K562 (cell line): ENCODE results near the gene RTBDN. TPM values are rescaled to one million over a fixed set of nuclear protein-coding genes. Genes with fewer than 3 reads are reported as not detected.

ENCODE experiments used
- ATF2 ChIP-seq: sonication (generic); formaldehyde crosslinking; IDR thresholded peaks from 2 replicates; pipeline ENCODE4 v1.8.1; 2022; ENCODE audit warnings: missing genetic modification reagents
- BACH1 ChIP-seq: fragments of 200-800 bp; sonication (Bioruptor generic); IDR thresholded peaks from 2 replicates; pipeline ENCODE4 v1.6.1; 2016; ENCODE audit warnings: missing genetic modification characterization, missing compliant biosample characterization
- CC2D1A ChIP-seq: fragments of 450-650 bp; IDR thresholded peaks from 2 replicates; pipeline ENCODE4 v1.6.1; 2017; ENCODE audit warnings: mild to moderate bottlenecking
- CCAR2 ChIP-seq: fragments of 200-400 bp; formaldehyde crosslinking; IDR thresholded peaks from 2 replicates; pipeline ENCODE4 v1.6.1; 2017; ENCODE audit warnings: mild to moderate bottlenecking, low read depth, low read length
- DIDO1 ChIP-seq: fragments of 450-650 bp; IDR thresholded peaks from 2 replicates; pipeline ENCODE4 v1.6.1; 2016; ENCODE audit warnings: low read depth, missing biosample characterization, missing genetic modification characterization
- NR3C1 ChIP-seq: sonication (generic); formaldehyde crosslinking; IDR thresholded peaks from 2 replicates; pipeline ENCODE4 v1.8.1; 2022; ENCODE audit warnings: missing genetic modification reagents
- PCBP2 ChIP-seq: fragments of 200-400 bp; formaldehyde crosslinking; IDR thresholded peaks from 2 replicates; pipeline ENCODE4 v1.6.1; 2018; ENCODE audit warnings: low read length, low read depth, mild to moderate bottlenecking, moderate library complexity; ENCODE audit not compliant: poor library complexity, severe bottlenecking
- SAP30 ChIP-seq: fragments of 200-600 bp; sonication (generic); IDR thresholded peaks from 2 replicates; pipeline ENCODE4 v1.6.1; 2012; ENCODE audit warnings: borderline replicate concordance, low read depth, mild to moderate bottlenecking, moderate library complexity, low read length, control low read depth, inconsistent platforms; ENCODE audit not compliant: insufficient read depth, poor library complexity, severe bottlenecking
- SLC30A9 ChIP-seq: fragments of 250-450 bp; sonication (Bioruptor Pico); IDR thresholded peaks from 2 replicates; pipeline ENCODE4 v1.8.0; 2022; ENCODE audit warnings: mild to moderate bottlenecking, moderate library complexity
- TEAD4 ChIP-seq, 2 experiments: sonication (generic) in 1 of 2; formaldehyde crosslinking in 1 of 2; IDR thresholded peaks; 2 replicates each; pipeline versions ENCODE4 v1.6.1 to v1.8.0; 2012 to 2022; ENCODE audit warnings: borderline replicate concordance in 1 of 2, inconsistent platforms in 1 of 2, low read length in 1 of 2, mild to moderate bottlenecking in 1 of 2, missing genetic modification reagents in 1 of 2
- ZBTB34 ChIP-seq: fragments of 250-450 bp; sonication (Bioruptor Pico); IDR thresholded peaks from 2 replicates; pipeline ENCODE4 v1.8.0; 2021; ENCODE audit warnings: mild to moderate bottlenecking, moderate library complexity
- polyA plus RNA-seq, 8 experiments: library from polyadenylated mRNA; depleted of rRNA in 4 of 8; stranded (reverse) in 5 of 8; unstranded in 3 of 8; fragments of >200 nt; fragmentation: Nextera tagmentation in 2 of 8; fragmentation: Illumina TruSeq in 1 of 8; extraction: Ambion mirVana in 2 of 8; extraction: Trizol in 1 of 8; gene quantifications; 2 replicates each; pipeline versions ENCODE4 v1.2.1 to v1.2.3, GENCODE V29; 2011 to 2014; ENCODE audit warnings: inconsistent platforms in 1 of 8, missing spikeins in 1 of 8
- total RNA-seq, 7 experiments: library from RNA; depleted of rRNA in 6 of 7; stranded (reverse); fragments of >200 nt in 6 of 7; fragmentation: Illumina TruSeq in 2 of 7; extraction: Trizol in 2 of 7; gene quantifications; 2 replicates each; pipeline versions ENCODE4 v1.2.1 to v1.2.3, GENCODE V29; 2011 to 2021; ENCODE audit warnings: low replicate concordance in 1 of 7
- TF ChIP-seq, protein P1 (sequence below), 2 experiments: fragments of 450-650 bp; formaldehyde crosslinking in 1 of 2; IDR thresholded peaks; 2 replicates each; pipeline versions ENCODE4 v1.4.0 to v1.6.1; 2014 to 2020; ENCODE audit warnings: mild to moderate bottlenecking in 2 of 2, borderline replicate concordance in 1 of 2, low read depth in 1 of 2
- TF ChIP-seq, protein P2 (sequence below), 2 experiments: fragments of 450-650 bp; IDR thresholded peaks; 2 replicates each; pipeline ENCODE4 v1.6.1; 2016

RTBDN gene
- total and polyA plus RNA-seq, 9 of the 15 experiments (the other 6 are each of a cell fraction or from before 2014, with no cell fraction given) = 0.20 to 2.3 (median 0.72) TPM; not detected in 1

GRCh38 chr19:12791345-12792050, 42.9 kb downstream of the RTBDN start, which contains the start of gene JUNB (continued):
- TF ChIP-seq ATF2 = no peak
- peak; percentile 68 for TF ChIP-seq PCBP2
- no peak for TF ChIP-seq SLC30A9 (CRISPR knock-in tag)
- TF ChIP-seq CCAR2 = no peak
- TF ChIP-seq TEAD4 (IDR thresholded peaks at IDR 0.05; ENCODE audit: low read length) = no peak; the same call in 1 of the 2 replicates
- no peak for TF ChIP-seq TEAD4 (CRISPR knock-in tag; IDR thresholded peaks at IDR 0.05; ENCODE audit: borderline replicate concordance)
- no peak for TF ChIP-seq ZBTB34
- TF ChIP-seq SAP30 = peak; percentile 72
- TF ChIP-seq, protein P1, sequence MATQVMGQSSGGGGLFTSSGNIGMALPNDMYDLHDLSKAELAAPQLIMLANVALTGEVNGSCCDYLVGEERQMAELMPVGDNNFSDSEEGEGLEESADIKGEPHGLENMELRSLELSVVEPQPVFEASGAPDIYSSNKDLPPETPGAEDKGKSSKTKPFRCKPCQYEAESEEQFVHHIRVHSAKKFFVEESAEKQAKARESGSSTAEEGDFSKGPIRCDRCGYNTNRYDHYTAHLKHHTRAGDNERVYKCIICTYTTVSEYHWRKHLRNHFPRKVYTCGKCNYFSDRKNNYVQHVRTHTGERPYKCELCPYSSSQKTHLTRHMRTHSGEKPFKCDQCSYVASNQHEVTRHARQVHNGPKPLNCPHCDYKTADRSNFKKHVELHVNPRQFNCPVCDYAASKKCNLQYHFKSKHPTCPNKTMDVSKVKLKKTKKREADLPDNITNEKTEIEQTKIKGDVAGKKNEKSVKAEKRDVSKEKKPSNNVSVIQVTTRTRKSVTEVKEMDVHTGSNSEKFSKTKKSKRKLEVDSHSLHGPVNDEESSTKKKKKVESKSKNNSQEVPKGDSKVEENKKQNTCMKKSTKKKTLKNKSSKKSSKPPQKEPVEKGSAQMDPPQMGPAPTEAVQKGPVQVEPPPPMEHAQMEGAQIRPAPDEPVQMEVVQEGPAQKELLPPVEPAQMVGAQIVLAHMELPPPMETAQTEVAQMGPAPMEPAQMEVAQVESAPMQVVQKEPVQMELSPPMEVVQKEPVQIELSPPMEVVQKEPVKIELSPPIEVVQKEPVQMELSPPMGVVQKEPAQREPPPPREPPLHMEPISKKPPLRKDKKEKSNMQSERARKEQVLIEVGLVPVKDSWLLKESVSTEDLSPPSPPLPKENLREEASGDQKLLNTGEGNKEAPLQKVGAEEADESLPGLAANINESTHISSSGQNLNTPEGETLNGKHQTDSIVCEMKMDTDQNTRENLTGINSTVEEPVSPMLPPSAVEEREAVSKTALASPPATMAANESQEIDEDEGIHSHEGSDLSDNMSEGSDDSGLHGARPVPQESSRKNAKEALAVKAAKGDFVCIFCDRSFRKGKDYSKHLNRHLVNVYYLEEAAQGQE (IDR thresholded peaks at IDR 0.05; ENCODE audit: borderline replicate concordance) = no peak
- TF ChIP-seq, protein P1 (CRISPR knock-in tag; IDR thresholded peaks at IDR 0.05; ENCODE audit: low read depth) = peak; percentile 87
- TF ChIP-seq, protein P2, sequence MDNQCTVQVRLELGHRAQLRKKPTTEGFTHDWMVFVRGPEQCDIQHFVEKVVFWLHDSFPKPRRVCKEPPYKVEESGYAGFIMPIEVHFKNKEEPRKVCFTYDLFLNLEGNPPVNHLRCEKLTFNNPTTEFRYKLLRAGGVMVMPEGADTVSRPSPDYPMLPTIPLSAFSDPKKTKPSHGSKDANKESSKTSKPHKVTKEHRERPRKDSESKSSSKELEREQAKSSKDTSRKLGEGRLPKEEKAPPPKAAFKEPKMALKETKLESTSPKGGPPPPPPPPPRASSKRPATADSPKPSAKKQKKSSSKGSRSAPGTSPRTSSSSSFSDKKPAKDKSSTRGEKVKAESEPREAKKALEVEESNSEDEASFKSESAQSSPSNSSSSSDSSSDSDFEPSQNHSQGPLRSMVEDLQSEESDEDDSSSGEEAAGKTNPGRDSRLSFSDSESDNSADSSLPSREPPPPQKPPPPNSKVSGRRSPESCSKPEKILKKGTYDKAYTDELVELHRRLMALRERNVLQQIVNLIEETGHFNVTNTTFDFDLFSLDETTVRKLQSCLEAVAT (IDR thresholded peaks at IDR 0.05) = peak; percentile 81 to 84; a peak in 3 of 4 replicates
- TF ChIP-seq NR3C1 = peak; percentile 83; the same call in 1 of the 2 replicates
- TF ChIP-seq DIDO1 (tag) = no peak
- TF ChIP-seq BACH1 (tag) = no peak
- no peak for TF ChIP-seq CC2D1A
